Measurements from ENCODE around the gene GPR137. TPM values are rescaled to one million over a fixed set of nuclear protein-coding genes. Genes with fewer than 3 reads are reported as not detected.

Gene GPR137
- total RNA-seq, 4 donors from 2014 or later: 12.5 to 25.7 (median 20.0) TPM

- whole genome bisulfite sequencing, 2 donors: 88 to 89% methylated on average over 4 of the region's 4 CpGs
- no peak for DNase-seq (ENCODE audit: low spot score in 2 of 2)
- Histone ChIP-seq H3K27ac (no peak overlapping the region), H3K27me3 (peaks cover 2 to 94% of the 10 kb centered on the region in 2 donors), H3K9me3 (no peaks in the 10 kb centered on the region), H3K4me3 (no peak overlapping the region), H3K4me1 (peaks cover 0 to 46% (median 28%) of the 10 kb centered on the region in 4 donors), H3K36me3 (no peaks in the 10 kb centered on the region)
- TF ChIP-seq POLR2A (IDR thresholded peaks at IDR 0.05) (no peak), EP300 (IDR thresholded peaks at IDR 0.05) (no peak), CTCF (IDR thresholded peaks at IDR 0.05) (no peak)
Observed at GRCh38 chr11:64295760-64296159, 10.1 kb downstream of the GPR137 start.

GRCh38 chr11:64296236-64296635 is 10.6 kb downstream of the GPR137 start:
- H3K27me3 ChIP-seq: peaks cover 2 to 94% of the 10 kb centered on the region in 2 donors
- TF ChIP-seq CTCF (IDR thresholded peaks at IDR 0.05) (no peak), EP300 (IDR thresholded peaks at IDR 0.05) (no peak), POLR2A (IDR thresholded peaks at IDR 0.05) (no peak)
- H3K4me1 ChIP-seq: peaks cover 0 to 48% (median 28%) of the 10 kb centered on the region in 4 donors
- no peak overlapping the region for H3K4me3 ChIP-seq
- no peaks in the 10 kb centered on the region for H3K9me3 ChIP-seq
- H3K36me3 ChIP-seq: no peaks in the 10 kb centered on the region
- no peak for DNase-seq (ENCODE audit: low spot score in 2 of 2)
- 32 to 50% methylated on average over 1 of the region's 1 CpG for WGBS, 2 donors
- no peak overlapping the region for H3K27ac ChIP-seq

GRCh38 chr11:64296830-64297698 is 11.4 kb downstream of the GPR137 start:
- WGBS, 2 donors: 10 to 15% methylated on average over 26 to 31 of the region's 34 CpGs
- Histone ChIP-seq H3K9me3 (no peaks in the 10 kb centered on the region), H3K27ac (no peak overlapping the region), H3K27me3 (peaks cover 2 to 100% of the 10 kb centered on the region in 2 donors), H3K36me3 (no peaks in the 10 kb centered on the region), H3K4me1 (peaks cover 0 to 42% (median 25%) of the 10 kb centered on the region in 4 donors), H3K4me3 (no peak overlapping the region)
- no peak for DNase-seq (ENCODE audit: low spot score in 2 of 2)
- TF ChIP-seq CTCF (IDR thresholded peaks at IDR 0.05): no peak

- H3K27me3 ChIP-seq: peaks cover 2 to 100% of the 10 kb centered on the region in 2 donors
- no peak overlapping the region for H3K4me3 ChIP-seq
- 45 to 48% methylated on average over 17 to 18 of the region's 18 CpGs for WGBS, 2 donors
- peaks cover 0 to 35% (median 21%) of the 10 kb centered on the region in 4 donors for H3K4me1 ChIP-seq
- no peak for DNase-seq (ENCODE audit: low spot score in 2 of 2)
- no peak overlapping the region for H3K27ac ChIP-seq
- no peak for TF ChIP-seq EP300 (IDR thresholded peaks at IDR 0.05)
- no peak for TF ChIP-seq CTCF (IDR thresholded peaks at IDR 0.05)
- no peak for TF ChIP-seq POLR2A (IDR thresholded peaks at IDR 0.05)
- no peaks in the 10 kb centered on the region for H3K36me3 ChIP-seq
- no peaks in the 10 kb centered on the region for H3K9me3 ChIP-seq
Observed at GRCh38 chr11:64297699-64298358, 12.2 kb downstream of the GPR137 start.

Measured in tibial nerve (tissue), 4 donors.